Stomach (tissue), 9 donors: ENCODE results near the gene RSAD1. TPM values are rescaled to one million over a fixed set of nuclear protein-coding genes. Genes with fewer than 3 reads are reported as not detected.

Source experiments
- DNase-seq, 2 donors: peaks; one replicate each; pipeline versions ENCODE4 v3.0.0 to v3.0.0-alpha.2; 2013 to 2019
- H3K27ac ChIP-seq, 5 donors: fragments of 200-600 bp in 4 of 5; sonication (generic) in 4 of 5; one replicate each; pipeline ENCODE4 v1.5.1; 2013 to 2019; ENCODE audit warnings: mild to moderate bottlenecking in 1 of 5, moderate library complexity in 1 of 5
- H3K27me3 ChIP-seq, 3 donors: fragments of 200-600 bp; sonication (generic); one replicate each; pipeline ENCODE4 v1.5.1; 2017 to 2019; ENCODE audit warnings: mixed run types in 1 of 3
- H3K36me3 ChIP-seq, 4 donors: fragments of 200-600 bp; sonication (generic); 1 replicate in 3 of 4; 2 replicates in 1 of 4; pipeline ENCODE4 v1.5.1; 2016 to 2019
- H3K4me1 ChIP-seq, 4 donors: fragments of 200-600 bp; sonication (generic); one replicate each; pipeline ENCODE4 v1.5.1; 2016 to 2019
- H3K4me3 ChIP-seq, 4 donors: fragments of 200-600 bp; sonication (generic) in 3 of 4; one replicate each; pipeline ENCODE4 v1.5.1; 2016 to 2019; ENCODE audit warnings: mild to moderate bottlenecking in 1 of 4
- H3K9me3 ChIP-seq, 4 donors: fragments of 200-600 bp; sonication (generic); one replicate each; pipeline ENCODE4 v1.5.1; 2016 to 2019
- CTCF ChIP-seq, 7 experiments: fragments of 450-650 bp in 4 of 7; fragments of 200-600 bp in 3 of 7; sonication (generic) in 3 of 7; IDR thresholded peaks; one replicate each; pipeline ENCODE4 v1.5.1; 2016 to 2019; ENCODE audit warnings: antibody characterized with exemption in 7 of 7, control low read depth in 2 of 7, mild to moderate bottlenecking in 1 of 7
- EP300 ChIP-seq: sonication (generic); formaldehyde crosslinking; IDR thresholded peaks from one replicate; pipeline ENCODE4 v1.6.1; 2017; ENCODE audit warnings: antibody characterized with exemption
- POLR2A ChIP-seq, 4 donors: fragments of 450-650 bp; IDR thresholded peaks; one replicate each; pipeline ENCODE4 v1.6.1; 2016; ENCODE audit warnings: antibody characterized with exemption in 4 of 4, control low read depth in 2 of 4, mild to moderate bottlenecking in 1 of 4, moderate library complexity in 1 of 4
- POLR2AphosphoS5 ChIP-seq, 3 donors: sonication (generic); formaldehyde crosslinking; IDR thresholded peaks; one replicate each; pipeline ENCODE4 v1.6.1; 2016; ENCODE audit warnings: antibody characterized with exemption in 3 of 3
- WGBS, 5 donors: extraction: QIAGEN DNeasy Blood & Tissue Kit in 3 of 5; methylation state at CpG; one replicate each; pipeline versions ENCODE4 v1.1.5 to v1.1.7; 2013 to 2018; 5-methylcytosine and 5-hydroxymethylcytosine counted together
- intact Hi-C: fragments of 100-400 bp; cut with DNase I; formaldehyde crosslinking; loops from one replicate; pipeline ENCODE4 v1.15.1; 2023; ENCODE audit warnings: low total_unique reads
- polyA plus RNA-seq, 3 donors: library from polyadenylated mRNA; stranded (reverse); fragments of 200-250 nt; gene quantifications; one replicate each; pipeline ENCODE4 v1.2.3, GENCODE V29; 2013
- total RNA-seq, 5 donors: library from RNA; depleted of rRNA; stranded (reverse); fragments of >200 nt; gene quantifications; one replicate each; pipeline versions ENCODE4 v1.1.0 to v1.2.3, GENCODE V29; 2014 to 2016
- donor health status: healthy with polysubstance abuse.
- donor health status: Bipolar disorder and iron deficiency.
- donor health status: healthy.

RSAD1 gene
- total and polyA plus RNA-seq, 8 donors = 18.7 to 54.8 (median 26.3) TPM

GRCh38 chr17:50477976-50478375, 684 bp upstream of the RSAD1 start:
- 74 to 84% (median 81%) methylated on average over 7 of the region's 7 CpGs for WGBS, 5 donors
- no peak for DNase-seq
- peak overlapping the region; percentile 70 to 78 (median 72) for H3K4me3 ChIP-seq
- TF ChIP-seq EP300 = no peak
- TF ChIP-seq CTCF (IDR thresholded peaks at IDR 0.05) = no peak
- no peak for TF ChIP-seq POLR2AphosphoS5 (IDR thresholded peaks at IDR 0.05)
- no peak for TF ChIP-seq POLR2A (IDR thresholded peaks at IDR 0.05)
- peak overlapping the region; percentile 84 to 96 (median 94) for H3K27ac ChIP-seq
- H3K4me1 ChIP-seq = peaks cover 15 to 52% (median 44%) of the 10 kb centered on the region in 4 donors
- peaks cover 0 to 29% (median 22%) of the 10 kb centered on the region in 4 donors for H3K36me3 ChIP-seq
- no peaks in the 10 kb centered on the region for H3K27me3 ChIP-seq
- H3K9me3 ChIP-seq = no peaks in the 10 kb centered on the region
- intact Hi-C loops = loop anchor here (10.0 kb wide), 1 partner anchor 113 kb away; no protein-coding TSS in a partner anchor

- H3K4me3 ChIP-seq = peak overlapping the region; percentile 70 to 78 (median 72)
- peak overlapping the region; percentile 84 to 96 (median 94) for H3K27ac ChIP-seq
- peak; percentile 79 to 93 for DNase-seq
- 12 to 18% (median 14%) methylated on average over 19 of the region's 19 CpGs for WGBS, 5 donors
- H3K9me3 ChIP-seq = no peaks in the 10 kb centered on the region
- intact Hi-C loops = loop anchor here (10.0 kb wide), 2 partner anchors 55 to 115 kb away; partner anchors contain the start of gene EPN3
- H3K36me3 ChIP-seq = peaks cover 15 to 29% (median 23%) of the 10 kb centered on the region in 4 donors
- no peaks in the 10 kb centered on the region for H3K27me3 ChIP-seq
- no peak for TF ChIP-seq EP300
- TF ChIP-seq CTCF (IDR thresholded peaks at IDR 0.05) = peak in 5 of 7 experiments; percentile 30 to 58 (median 43)
- peak in 2 of 3 donors; percentile 20 to 44 for TF ChIP-seq POLR2AphosphoS5 (IDR thresholded peaks at IDR 0.05)
- no peak for TF ChIP-seq POLR2A (IDR thresholded peaks at IDR 0.05)
- peaks cover 19 to 59% (median 43%) of the 10 kb centered on the region in 4 donors for H3K4me1 ChIP-seq
Observed at GRCh38 chr17:50479522-50480141, 972 bp downstream of the RSAD1 start.

GRCh38 chr17:50480142-50480764, 1.6 kb downstream of the RSAD1 start:
- Histone ChIP-seq H3K4me3 (peak overlapping the region in 2 of 4 donors; percentile 71 to 78), H3K4me1 (peaks cover 19 to 59% (median 41%) of the 10 kb centered on the region in 4 donors), H3K27ac (peak overlapping the region; percentile 8 to 94 (median 91)), H3K36me3 (peaks cover 18 to 31% (median 30%) of the 10 kb centered on the region in 4 donors), H3K27me3 (no peaks in the 10 kb centered on the region), H3K9me3 (no peaks in the 10 kb centered on the region)
- TF ChIP-seq POLR2AphosphoS5 (IDR thresholded peaks at IDR 0.05) (no peak), POLR2A (IDR thresholded peaks at IDR 0.05) (no peak), EP300 (no peak), CTCF (IDR thresholded peaks at IDR 0.05) (no peak)
- no peak for DNase-seq
- WGBS, 5 donors = 67 to 82% (median 72%) methylated on average over 7 of the region's 7 CpGs
- intact Hi-C loops = loop anchor here (10.0 kb wide), 1 partner anchor 55 kb away; the partner anchor contains the start of gene EPN3

GRCh38 chr17:50480854-50481490, 2.3 kb downstream of the RSAD1 start:
- 81 to 93% (median 85%) methylated on average over 2 of the region's 2 CpGs for WGBS, 5 donors
- intact Hi-C loops = loop anchor here (10.0 kb wide), 1 partner anchor 54 kb away; the partner anchor contains the start of gene EPN3
- DNase-seq = no peak
- Histone ChIP-seq H3K4me1 (peaks cover 19 to 59% (median 41%) of the 10 kb centered on the region in 4 donors), H3K36me3 (peaks cover 25 to 39% (median 37%) of the 10 kb centered on the region in 4 donors), H3K27me3 (no peaks in the 10 kb centered on the region), H3K27ac (peak overlapping the region in 4 of 5 donors; percentile 30 to 94 (median 92)), H3K4me3 (no peak overlapping the region), H3K9me3 (no peaks in the 10 kb centered on the region)
- TF ChIP-seq EP300 = no peak
- no peak for TF ChIP-seq CTCF (IDR thresholded peaks at IDR 0.05)
- no peak for TF ChIP-seq POLR2A (IDR thresholded peaks at IDR 0.05)
- no peak for TF ChIP-seq POLR2AphosphoS5 (IDR thresholded peaks at IDR 0.05)
